HEK293 (cell line): ENCODE data around the gene ERAP2.

Source experiments
- CTCF ChIA-PET: fragments of 350-600 bp; formaldehyde crosslinking; extraction: SDS; loops from one replicate; lab custom pipeline; 2021; ENCODE audit warnings: antibody characterized with exemption; lab: Yijun Ruan, JAX
- POLR2A ChIA-PET: fragments of 300-600 bp; formaldehyde crosslinking; extraction: SDS; loops from one replicate; lab custom pipeline; 2020; ENCODE audit warnings: antibody characterized with exemption, inconsistent platforms; lab: Yijun Ruan, JAX
- H3K27ac ChIP-seq: fragments of 200-500 bp; sonication (Bioruptor generic); 2 replicates; pipeline ENCODE4 v1.5.1; 2014; ENCODE audit warnings: low read depth, low read length, control low read depth, inconsistent platforms; ENCODE audit errors: extremely low read depth
- H3K36me3 ChIP-seq, 2 experiments: fragments of 200-500 bp in 1 of 2; sonication (Bioruptor generic) in 1 of 2; 1 replicate in 1 of 2; 2 replicates in 1 of 2; pipeline ENCODE4 v1.5.1; 2014 to 2017; ENCODE audit warnings: inconsistent platforms in 2 of 2, low read length in 2 of 2; ENCODE audit not compliant: control insufficient read depth in 2 of 2, insufficient read depth in 1 of 2
- H3K4me1 ChIP-seq: fragments of 200-500 bp; sonication (Bioruptor generic); 2 replicates; pipeline ENCODE4 v1.5.1; 2014; ENCODE audit warnings: mild to moderate bottlenecking, low read length, inconsistent platforms; ENCODE audit not compliant: control insufficient read depth, insufficient read depth
- H3K4me3 ChIP-seq: 2 replicates; pipeline ENCODE4 v1.5.1; 2011; ENCODE audit warnings: low read depth, mild to moderate bottlenecking, control low read depth, low read length, moderate library complexity
- H3K9me3 ChIP-seq: fragments of 200-500 bp; sonication (Bioruptor generic); 2 replicates; pipeline ENCODE4 v1.5.1; 2014; ENCODE audit warnings: low read depth, low read length, inconsistent platforms; ENCODE audit not compliant: control insufficient read depth, insufficient read depth
- FEZF1 ChIP-seq: fragments of 450-650 bp; formaldehyde crosslinking; IDR thresholded peaks from 2 replicates; pipeline ENCODE4 v1.5.1; 2016; ENCODE audit warnings: missing biosample characterization, missing genetic modification characterization
- KLF16 ChIP-seq: fragments of 450-650 bp; formaldehyde crosslinking; IDR thresholded peaks from 2 replicates; pipeline ENCODE4 v1.5.1; 2017; ENCODE audit warnings: missing biosample characterization, missing genetic modification characterization
- OVOL3 ChIP-seq: fragments of 450-650 bp; formaldehyde crosslinking; IDR thresholded peaks from 2 replicates; pipeline ENCODE4 v1.5.1; 2016; ENCODE audit warnings: missing biosample characterization, missing genetic modification characterization
- SP3 ChIP-seq: fragments of 450-650 bp; formaldehyde crosslinking; IDR thresholded peaks from 2 replicates; pipeline ENCODE4 v1.5.1; 2016; ENCODE audit warnings: missing biosample characterization, missing genetic modification characterization
- ZFP3 ChIP-seq: fragments of 450-650 bp; formaldehyde crosslinking; IDR thresholded peaks from 2 replicates; pipeline ENCODE4 v1.5.1; 2016; ENCODE audit warnings: low read depth, missing biosample characterization, missing genetic modification characterization
- ZIC2 ChIP-seq: fragments of 450-650 bp; formaldehyde crosslinking; IDR thresholded peaks from 2 replicates; pipeline ENCODE4 v1.5.1; 2016; ENCODE audit warnings: missing biosample characterization, missing genetic modification characterization
- ZNF16 ChIP-seq: fragments of 450-650 bp; formaldehyde crosslinking; IDR thresholded peaks from 2 replicates; pipeline ENCODE4 v1.5.1; 2016; ENCODE audit warnings: low read depth, missing biosample characterization, missing genetic modification characterization
- ZNF248 ChIP-seq: fragments of 450-650 bp; formaldehyde crosslinking; IDR thresholded peaks from 2 replicates; pipeline ENCODE4 v1.5.1; 2017; ENCODE audit warnings: missing biosample characterization, missing genetic modification characterization
- ZNF391 ChIP-seq: fragments of 450-650 bp; formaldehyde crosslinking; IDR thresholded peaks from 2 replicates; pipeline ENCODE4 v1.5.1; 2016; ENCODE audit warnings: low read depth, missing biosample characterization, missing genetic modification characterization, borderline replicate concordance
- ZNF558 ChIP-seq: fragments of 450-650 bp; formaldehyde crosslinking; IDR thresholded peaks from 2 replicates; pipeline ENCODE4 v1.5.1; 2016; ENCODE audit warnings: missing biosample characterization, missing genetic modification characterization
- TF ChIP-seq, protein P1 (sequence below): fragments of 450-650 bp; formaldehyde crosslinking; conservative IDR thresholded peaks from 2 replicates; pipeline ENCODE4 v1.5.1; 2016; ENCODE audit warnings: low read depth, missing biosample characterization, missing genetic modification characterization
- TF ChIP-seq, protein P2 (sequence below): fragments of 450-650 bp; IDR thresholded peaks from 2 replicates; pipeline ENCODE4 v1.5.1; 2018; ENCODE audit warnings: missing biosample characterization, missing genetic modification characterization
- TF ChIP-seq, protein P3 (sequence below): fragments of 450-650 bp; formaldehyde crosslinking; IDR thresholded peaks from 2 replicates; pipeline ENCODE4 v1.5.1; 2016; ENCODE audit warnings: missing biosample characterization, missing genetic modification characterization
- TF ChIP-seq, protein P4 (sequence below): fragments of 450-650 bp; formaldehyde crosslinking; IDR thresholded peaks from 2 replicates; pipeline ENCODE4 v1.5.1; 2016; ENCODE audit warnings: missing biosample characterization, missing genetic modification characterization

ERAP2 gene

DNA sequence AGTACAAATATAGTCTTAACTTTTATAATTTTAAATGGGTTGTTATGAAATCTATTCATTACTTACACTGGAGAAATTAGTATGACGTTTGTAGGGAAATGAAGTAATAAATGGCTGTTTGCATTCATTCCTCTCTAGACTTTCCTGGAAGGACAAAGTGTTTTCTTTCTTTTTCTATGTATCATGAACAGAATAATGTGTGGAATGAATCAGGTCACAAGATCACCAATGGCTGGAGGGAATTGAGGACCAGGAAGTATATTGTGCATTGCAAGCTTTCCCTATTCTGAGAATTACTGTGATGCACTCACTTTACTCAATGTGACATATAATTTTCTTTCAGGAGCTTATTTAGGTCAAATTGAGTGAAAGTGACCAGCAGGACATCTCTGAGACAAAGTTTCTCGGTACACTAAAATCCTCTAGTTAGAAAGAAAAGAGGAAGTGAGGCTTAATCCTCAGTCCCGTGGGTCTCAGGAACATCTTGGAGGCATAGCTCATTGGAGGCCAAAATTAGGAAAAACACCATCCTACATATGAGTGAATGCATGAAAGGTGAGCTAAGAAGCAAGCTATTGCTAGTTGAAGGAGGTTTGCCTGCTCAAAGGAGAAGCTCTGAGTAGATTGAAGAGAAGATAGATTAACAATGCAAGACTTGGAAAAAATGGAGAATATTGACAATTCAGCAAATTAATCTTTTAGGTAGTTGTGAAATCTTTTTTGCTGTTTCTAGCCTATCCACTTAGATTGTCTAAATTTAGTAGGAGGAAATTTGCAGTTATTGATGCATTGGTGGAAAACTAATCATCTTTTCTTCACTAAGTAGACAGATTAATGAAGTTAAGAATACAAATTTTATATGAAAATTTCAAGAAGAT lies 28.0 kb downstream of the ERAP2 start:
- CTCF ChIA-PET: interaction anchor here (0.6 to 2.0 kb wide), 5 partner anchors 10 to 1925 kb away, joined by 3 to 5 read pairs (median 4); no protein-coding TSS in a partner anchor

DNA sequence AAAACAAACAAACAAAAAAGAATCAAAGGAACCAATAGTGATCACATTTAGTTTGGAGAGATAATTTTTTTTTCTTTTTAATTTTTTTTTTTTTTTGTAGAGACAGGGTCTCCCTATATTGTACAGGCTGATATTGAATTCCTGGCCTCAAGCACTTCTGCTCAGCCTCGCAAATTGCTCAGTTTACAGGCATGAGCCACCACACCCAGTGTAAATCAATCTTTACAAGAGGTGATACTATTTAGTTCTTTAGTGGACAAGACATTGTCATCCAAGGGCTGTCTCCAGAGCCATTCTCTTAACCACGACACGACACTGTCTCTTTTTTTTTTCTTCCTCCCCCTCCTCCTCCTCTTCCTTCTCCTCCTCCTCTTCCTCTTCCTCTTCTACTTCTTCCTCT lies 29.6 kb downstream of the ERAP2 start:
- ChIA-PET POLR2A (no interaction called here), CTCF (interaction anchor here (0.8 kb wide), 1 partner anchor 50 kb away, joined by 3 read pairs; no protein-coding TSS in a partner anchor)
- Histone ChIP-seq H3K4me3 (no peak overlapping the region), H3K27ac (no peak overlapping the region), H3K9me3 (no peaks in the 10 kb centered on the region), H3K4me1 (no peaks in the 10 kb centered on the region), H3K36me3 (no peaks in the 10 kb centered on the region)
- TF ChIP-seq, protein P1, sequence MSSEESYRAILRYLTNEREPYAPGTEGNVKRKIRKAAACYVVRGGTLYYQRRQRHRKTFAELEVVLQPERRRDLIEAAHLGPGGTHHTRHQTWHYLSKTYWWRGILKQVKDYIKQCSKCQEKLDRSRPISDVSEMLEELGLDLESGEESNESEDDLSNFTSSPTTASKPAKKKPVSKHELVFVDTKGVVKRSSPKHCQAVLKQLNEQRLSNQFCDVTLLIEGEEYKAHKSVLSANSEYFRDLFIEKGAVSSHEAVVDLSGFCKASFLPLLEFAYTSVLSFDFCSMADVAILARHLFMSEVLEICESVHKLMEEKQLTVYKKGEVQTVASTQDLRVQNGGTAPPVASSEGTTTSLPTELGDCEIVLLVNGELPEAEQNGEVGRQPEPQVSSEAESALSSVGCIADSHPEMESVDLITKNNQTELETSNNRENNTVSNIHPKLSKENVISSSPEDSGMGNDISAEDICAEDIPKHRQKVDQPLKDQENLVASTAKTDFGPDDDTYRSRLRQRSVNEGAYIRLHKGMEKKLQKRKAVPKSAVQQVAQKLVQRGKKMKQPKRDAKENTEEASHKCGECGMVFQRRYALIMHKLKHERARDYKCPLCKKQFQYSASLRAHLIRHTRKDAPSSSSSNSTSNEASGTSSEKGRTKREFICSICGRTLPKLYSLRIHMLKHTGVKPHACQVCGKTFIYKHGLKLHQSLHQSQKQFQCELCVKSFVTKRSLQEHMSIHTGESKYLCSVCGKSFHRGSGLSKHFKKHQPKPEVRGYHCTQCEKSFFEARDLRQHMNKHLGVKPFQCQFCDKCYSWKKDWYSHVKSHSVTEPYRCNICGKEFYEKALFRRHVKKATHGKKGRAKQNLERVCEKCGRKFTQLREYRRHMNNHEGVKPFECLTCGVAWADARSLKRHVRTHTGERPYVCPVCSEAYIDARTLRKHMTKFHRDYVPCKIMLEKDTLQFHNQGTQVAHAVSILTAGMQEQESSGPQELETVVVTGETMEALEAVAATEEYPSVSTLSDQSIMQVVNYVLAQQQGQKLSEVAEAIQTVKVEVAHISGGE (tag by site-specific recombination): no peak
- TF ChIP-seq, protein P2, sequence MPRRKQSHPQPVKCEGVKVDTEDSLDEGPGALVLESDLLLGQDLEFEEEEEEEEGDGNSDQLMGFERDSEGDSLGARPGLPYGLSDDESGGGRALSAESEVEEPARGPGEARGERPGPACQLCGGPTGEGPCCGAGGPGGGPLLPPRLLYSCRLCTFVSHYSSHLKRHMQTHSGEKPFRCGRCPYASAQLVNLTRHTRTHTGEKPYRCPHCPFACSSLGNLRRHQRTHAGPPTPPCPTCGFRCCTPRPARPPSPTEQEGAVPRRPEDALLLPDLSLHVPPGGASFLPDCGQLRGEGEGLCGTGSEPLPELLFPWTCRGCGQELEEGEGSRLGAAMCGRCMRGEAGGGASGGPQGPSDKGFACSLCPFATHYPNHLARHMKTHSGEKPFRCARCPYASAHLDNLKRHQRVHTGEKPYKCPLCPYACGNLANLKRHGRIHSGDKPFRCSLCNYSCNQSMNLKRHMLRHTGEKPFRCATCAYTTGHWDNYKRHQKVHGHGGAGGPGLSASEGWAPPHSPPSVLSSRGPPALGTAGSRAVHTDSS (tag by site-specific recombination): peak; percentile 87

More for the DNA sequence above, 28.0 kb downstream of the ERAP2 start:
- H3K9me3 ChIP-seq: no peaks in the 10 kb centered on the region
- TF ChIP-seq FEZF1 (no peak), KLF16 (tag by site-specific recombination) (no peak), SP3 (no peak), ZNF248 (no peak), ZIC2 (tag by site-specific recombination) (no peak), ZNF558 (tag by site-specific recombination) (no peak), OVOL3 (tag by site-specific recombination) (no peak), ZNF391 (tag by site-specific recombination) (no peak), ZNF16 (tag by site-specific recombination) (no peak), ZFP3 (tag by site-specific recombination) (no peak)
- TF ChIP-seq, protein P3, sequence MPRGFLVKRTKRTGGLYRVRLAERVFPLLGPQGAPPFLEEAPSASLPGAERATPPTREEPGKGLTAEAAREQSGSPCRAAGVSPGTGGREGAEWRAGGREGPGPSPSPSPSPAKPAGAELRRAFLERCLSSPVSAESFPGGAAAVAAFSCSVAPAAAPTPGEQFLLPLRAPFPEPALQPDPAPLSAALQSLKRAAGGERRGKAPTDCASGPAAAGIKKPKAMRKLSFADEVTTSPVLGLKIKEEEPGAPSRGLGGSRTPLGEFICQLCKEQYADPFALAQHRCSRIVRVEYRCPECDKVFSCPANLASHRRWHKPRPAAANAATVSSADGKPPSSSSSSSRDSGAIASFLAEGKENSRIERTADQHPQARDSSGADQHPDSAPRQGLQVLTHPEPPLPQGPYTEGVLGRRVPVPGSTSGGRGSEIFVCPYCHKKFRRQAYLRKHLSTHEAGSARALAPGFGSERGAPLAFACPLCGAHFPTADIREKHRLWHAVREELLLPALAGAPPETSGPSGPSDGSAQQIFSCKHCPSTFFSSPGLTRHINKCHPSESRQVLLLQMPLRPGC (tag by site-specific recombination): no peak
- TF ChIP-seq, protein P4, sequence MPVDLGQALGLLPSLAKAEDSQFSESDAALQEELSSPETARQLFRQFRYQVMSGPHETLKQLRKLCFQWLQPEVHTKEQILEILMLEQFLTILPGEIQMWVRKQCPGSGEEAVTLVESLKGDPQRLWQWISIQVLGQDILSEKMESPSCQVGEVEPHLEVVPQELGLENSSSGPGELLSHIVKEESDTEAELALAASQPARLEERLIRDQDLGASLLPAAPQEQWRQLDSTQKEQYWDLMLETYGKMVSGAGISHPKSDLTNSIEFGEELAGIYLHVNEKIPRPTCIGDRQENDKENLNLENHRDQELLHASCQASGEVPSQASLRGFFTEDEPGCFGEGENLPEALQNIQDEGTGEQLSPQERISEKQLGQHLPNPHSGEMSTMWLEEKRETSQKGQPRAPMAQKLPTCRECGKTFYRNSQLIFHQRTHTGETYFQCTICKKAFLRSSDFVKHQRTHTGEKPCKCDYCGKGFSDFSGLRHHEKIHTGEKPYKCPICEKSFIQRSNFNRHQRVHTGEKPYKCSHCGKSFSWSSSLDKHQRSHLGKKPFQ: no peak
- TF ChIP-seq, all 188 proteins: peak for 0
- no peaks in the 10 kb centered on the region for H3K4me1 ChIP-seq
- H3K36me3 ChIP-seq: no peaks in the 10 kb centered on the region
- H3K4me3 ChIP-seq: no peak overlapping the region
- POLR2A ChIA-PET: no interaction called here
- H3K27ac ChIP-seq: no peak overlapping the region
